Stimulated activated CD8-positive, alpha-beta memory T cell treated with anti-CD3 and anti-CD28 coated beads, Interleukin-15, amount 100 ng/mL, for 1 hour (primary cell): ENCODE results near the gene C3orf20.

Experiments used
- DNase-seq: peaks from one replicate; pipeline ENCODE4 v3.0.0-alpha.2; 2020; ENCODE audit warnings: low read depth

The C3orf20 gene

DNA sequence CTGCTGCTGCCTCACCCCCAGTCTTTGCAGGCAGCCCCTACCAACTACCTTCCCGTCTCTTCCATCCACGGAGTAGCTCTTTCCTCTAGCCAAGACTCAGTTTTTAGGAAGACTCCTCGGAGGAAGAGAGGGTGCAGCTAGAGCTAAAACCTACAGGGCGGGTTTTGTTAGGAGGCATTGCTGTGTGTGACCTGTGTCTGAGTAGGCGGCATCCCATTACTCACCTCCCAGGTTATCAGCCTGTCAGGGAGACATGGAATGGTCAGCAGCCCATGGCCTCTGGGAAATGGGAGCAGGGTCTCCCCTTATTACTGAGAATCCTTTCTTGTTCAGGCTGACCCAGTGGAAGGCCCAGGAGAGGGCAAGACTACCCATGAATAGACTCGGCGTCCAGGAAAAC is 100.1 kb downstream of the C3orf20 start:
- DNase-seq, result no peak

- no peak for DNase-seq
These were observed 100.6 kb downstream of the C3orf20 start for GRCh38 chr3:14775563-14775962.

DNA sequence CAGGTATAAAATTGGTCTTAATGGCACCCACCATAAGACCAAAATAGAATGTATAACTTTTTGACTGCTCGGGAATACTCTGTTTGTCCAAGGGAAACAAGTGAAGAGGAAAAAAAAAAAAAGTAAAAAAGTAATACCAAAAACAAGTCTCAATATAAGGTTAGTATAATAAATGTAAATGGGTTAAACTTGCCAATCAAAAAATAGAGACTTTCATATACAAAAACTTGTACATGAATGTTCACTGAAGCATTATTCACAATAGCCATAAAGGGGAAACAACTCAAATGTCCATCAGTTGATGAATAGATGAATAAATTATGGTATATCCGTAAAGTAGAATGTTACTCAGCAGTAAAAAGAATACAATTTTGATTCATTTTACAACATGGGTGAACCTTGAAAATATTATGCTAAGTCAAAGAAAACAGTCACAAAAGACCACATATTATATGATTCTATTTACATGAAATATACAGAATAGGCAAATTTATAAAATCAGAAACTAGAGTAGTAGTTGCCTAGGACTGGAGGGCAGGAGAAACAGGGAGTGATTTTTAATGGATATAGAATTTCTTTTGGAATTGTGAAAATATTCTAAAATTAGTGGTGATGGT is 104.2 kb downstream of the C3orf20 start:
- no peak for DNase-seq

DNA sequence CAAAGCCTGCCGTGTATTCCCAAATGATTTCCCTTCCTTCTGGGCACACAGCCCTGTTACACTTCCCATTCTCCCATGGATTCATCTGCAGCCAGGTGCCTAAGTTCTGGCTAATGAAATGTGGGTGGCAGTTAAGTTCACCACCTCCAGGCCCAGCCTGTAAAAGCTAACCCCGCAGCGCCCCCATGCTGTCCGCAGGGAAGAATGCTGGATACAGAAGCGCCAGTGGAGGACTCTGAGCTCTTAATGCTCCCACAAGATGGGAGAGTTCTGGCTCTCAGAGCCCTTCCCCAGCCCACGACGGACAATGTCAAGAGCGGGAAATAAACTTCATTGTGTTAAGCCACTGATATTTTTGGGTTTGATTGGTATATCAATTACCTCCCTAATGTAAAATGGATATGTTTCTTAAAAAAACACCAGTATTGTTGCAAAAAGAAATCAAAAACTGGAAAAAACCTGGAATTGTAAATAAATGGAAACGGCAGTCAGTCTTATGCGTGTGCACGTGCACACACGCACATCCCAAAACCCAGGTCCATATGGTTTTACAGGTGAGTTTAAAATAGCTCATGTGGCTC is 106.1 kb downstream of the C3orf20 start:
- no peak for DNase-seq

DNA sequence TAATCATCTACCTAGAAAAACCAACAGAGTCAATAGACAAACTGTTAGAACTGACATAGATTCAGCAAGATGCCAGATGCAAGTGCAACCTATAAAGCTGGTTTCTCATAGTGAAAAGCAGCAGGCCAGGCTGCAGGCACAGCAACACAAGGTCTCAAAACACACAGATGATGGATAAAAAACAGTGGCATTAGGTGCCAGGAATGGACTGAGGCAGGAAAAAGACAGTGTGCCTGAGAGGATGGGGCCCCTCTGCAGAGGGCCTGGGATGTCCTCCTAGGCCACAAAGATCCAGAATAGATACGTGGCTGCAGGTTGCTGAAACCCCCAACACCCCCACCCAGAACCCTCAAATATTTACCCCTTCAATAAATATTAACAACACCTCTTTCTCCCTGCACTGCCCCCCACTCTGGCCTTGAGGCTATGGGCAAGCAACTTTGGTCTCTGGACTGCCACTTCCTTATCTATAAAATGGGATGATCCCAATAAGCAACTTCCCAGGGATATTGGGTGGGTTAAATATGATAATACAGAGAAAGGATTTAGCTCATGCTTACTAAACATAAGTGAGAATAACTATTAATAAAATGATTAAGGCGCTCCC is 108.6 kb downstream of the C3orf20 start:
- DNase-seq, result no peak

- DNase-seq, result no peak
These were observed 109.2 kb downstream of the C3orf20 start for GRCh38 chr3:14784087-14784681.

DNA sequence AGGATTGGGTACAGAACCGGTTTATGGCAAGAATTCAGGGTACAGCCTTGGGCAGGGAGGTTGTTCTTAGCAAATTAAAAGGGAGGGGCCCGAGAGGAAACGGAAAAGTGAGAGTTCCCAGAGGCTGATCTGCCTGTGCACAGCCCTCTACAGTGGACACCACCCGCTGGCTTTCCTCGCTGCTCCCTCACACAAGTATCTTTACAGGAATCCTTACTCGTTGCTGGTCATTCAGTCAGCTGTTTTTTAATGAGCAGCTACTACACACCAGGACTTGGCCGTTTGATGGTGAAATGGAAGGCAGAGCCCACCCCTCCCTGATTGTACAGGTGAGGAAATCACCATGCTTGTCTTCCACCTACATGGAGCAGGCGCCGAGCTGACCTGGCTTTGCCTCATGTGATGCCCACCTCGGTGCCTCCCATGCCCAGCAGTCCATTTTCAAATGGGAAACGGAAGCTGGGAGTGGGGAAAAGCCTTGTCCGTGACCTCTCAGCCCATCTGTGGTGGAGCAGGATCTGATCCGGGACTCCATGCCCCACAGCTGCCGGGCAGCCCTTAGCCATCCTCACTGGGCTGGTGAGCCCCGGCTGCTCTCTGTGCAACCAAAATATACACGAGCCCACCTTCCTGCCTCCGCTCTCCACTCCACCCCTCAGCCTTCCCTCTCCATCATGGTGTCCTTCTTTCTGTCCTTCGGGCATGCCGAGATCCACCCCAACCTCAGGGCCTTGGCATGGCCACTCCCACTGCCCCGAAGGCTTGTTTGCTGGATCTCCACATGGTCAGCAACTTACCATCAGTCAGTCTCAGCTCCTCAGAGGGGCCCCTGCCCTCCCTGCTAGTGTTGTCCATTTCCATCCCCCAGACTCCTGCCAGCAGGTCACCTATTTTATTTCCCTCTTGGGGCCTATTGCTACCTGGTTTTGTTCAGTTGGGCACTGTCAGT is 110.5 kb downstream of the C3orf20 start:
- DNase-seq, result no peak

DNA sequence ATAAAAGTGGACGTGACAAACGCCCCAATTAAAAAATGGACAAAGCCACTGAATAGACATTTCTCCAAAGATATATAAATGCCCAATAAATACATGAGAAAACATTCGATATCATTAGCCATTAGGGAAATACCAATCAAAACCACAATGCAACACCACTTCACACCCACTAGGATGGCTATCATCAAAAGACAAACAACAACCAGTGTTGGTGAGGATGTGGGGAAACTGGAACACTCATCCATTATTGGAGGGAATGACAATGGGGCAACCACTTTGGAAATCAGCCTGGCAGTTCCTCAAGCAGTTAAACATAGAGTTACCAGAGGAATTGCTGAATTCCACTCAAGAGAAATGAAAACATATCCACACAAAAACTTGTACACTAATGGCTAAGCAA is 111.4 kb downstream of the C3orf20 start:
- DNase-seq, result no peak

DNA sequence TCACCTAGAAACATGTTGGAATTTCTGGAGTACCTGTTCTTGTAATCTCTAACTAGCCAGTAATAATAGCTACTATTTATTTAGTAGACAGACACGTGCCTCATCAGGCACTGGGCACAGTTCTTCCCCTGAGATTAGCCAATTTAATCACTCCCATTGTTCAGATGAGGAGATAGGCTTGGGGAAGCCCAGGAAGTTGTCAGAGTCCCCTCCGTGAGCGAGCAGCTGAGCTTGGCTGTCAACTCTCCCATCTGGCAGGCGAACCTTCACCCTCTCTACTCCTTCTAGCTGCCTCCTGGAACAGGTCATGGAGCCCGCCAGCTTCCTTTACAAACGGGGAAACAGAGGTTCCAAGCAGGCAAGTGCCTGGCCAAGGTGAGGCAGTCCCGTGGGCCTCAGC is 112.7 kb downstream of the C3orf20 start:
- DNase-seq, result no peak

GRCh38 chr3:14788644-14789043 is 113.7 kb downstream of the C3orf20 start:
- no peak for DNase-seq

DNA sequence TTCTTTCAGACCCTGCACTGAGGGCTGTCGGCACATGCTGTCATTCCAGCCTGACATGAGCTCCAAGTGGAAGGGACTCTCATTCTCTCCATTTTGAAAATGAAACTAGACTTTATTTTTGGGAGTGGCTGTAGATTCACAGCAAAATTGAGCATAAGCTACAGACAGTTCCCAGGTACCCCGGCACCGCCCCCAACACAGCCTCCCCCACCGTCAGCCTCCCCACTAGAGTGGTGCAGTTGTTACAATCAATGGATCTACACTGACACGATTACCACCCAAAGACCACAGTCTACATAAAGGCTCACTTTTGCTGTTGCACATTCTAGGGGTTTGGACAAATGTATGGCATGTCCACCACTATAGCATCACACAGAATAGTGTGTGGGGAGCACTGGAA is 114.3 kb downstream of the C3orf20 start:
- DNase-seq, result no peak

GRCh38 chr3:14789640-14790285 is 114.8 kb downstream of the C3orf20 start:
- DNase-seq, result no peak

- DNase-seq, result peak; percentile 20
These were observed 116.5 kb downstream of the C3orf20 start for GRCh38 chr3:14791343-14791945.

- no peak for DNase-seq
These were observed 117.8 kb downstream of the C3orf20 start for GRCh38 chr3:14792691-14793121.

DNA sequence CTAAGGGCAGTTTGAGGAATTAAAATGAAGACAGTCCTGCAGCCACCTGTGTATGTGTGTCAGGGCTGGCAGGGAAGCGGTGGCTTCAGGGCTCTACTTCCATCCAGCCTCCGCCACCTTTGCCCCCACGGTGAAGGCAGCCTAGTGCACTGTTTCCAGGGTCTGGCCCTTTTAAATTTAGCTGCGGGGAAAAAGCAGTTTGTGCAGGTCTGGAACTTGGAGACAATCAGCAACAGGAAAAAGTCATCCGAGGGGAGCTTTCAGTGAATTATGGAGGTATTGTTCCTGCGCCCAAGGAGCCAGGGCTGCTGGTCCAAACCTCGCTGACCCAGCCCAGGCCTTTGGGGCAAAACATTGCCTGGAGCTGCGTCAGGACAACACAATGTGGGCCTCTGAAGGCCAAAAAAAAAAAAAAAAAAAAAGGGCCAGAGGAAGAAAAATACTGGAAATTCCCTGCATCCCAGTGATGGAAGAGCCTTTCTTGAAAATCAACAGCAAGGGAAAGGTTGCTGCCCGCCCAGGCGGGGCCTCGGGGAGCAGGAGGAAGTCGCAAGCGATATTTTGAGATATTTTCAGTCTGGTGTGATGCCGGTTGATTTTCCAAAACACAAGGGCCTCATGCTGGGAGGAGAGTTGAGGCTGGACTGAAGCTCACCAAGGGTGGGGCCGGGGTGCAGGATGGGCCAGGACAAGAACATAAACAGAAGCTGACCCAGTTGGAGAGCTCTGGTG is 118.4 kb downstream of the C3orf20 start:
- no peak for DNase-seq

DNA sequence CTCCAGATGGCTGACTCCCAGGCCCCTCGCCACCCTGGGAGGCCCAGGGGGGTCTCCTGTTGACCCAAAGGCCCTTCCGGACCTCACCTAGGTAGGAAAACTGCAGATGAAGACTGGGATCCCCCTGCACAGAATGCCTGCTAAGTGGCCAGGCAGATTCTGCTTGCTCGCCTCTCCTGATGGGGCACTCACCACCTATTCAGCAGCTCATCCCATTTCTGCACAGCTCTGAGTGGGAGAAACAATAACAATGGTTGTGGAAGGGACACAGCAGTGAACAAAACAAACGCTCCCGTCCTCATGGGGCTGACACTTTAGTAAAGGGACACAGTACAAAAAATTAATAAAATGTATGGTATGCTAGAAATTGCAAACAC is 118.9 kb downstream of the C3orf20 start:
- DNase-seq, result no peak

DNA sequence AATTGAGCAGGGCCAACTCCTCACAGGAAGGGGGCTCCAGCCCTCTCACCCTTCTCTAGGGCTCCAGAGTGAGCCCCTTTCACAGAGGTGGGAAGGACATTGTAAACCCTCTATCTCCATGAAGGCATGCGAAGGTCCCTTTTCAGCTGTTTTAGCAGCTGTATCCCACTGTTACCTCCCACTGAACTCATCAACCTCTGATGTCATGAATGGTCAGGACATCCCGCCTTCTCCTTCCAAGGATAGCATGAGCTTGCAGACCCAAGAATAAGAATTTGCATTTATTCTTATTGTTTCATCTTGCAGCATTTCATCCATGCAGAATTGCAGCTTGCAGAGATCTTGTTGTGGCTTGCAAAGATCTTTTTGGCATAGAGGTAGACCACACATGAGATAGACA is 119.5 kb downstream of the C3orf20 start:
- no peak for DNase-seq

DNA sequence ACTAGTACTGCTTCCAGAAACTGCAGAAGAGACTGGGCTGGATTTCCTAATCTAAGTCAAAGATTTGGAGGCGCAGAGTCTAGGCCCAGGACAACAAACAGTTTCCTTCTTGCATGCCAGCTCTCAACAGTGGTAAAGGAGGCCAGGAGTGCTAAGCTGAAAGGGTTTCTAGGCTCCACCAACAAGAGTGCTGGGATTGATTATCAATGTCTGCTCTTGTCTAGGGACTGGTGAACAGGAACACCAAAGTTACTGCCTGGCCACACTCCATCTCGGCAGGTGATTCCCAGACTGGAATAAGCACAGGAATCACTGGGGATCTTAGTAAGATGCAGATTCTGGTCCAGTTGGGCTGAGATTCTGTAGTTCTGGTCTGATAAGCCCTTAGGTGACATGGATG is 121.1 kb downstream of the C3orf20 start:
- DNase-seq, result no peak

- no peak for DNase-seq
These were observed 121.6 kb downstream of the C3orf20 start for GRCh38 chr3:14796403-14797077.

DNA sequence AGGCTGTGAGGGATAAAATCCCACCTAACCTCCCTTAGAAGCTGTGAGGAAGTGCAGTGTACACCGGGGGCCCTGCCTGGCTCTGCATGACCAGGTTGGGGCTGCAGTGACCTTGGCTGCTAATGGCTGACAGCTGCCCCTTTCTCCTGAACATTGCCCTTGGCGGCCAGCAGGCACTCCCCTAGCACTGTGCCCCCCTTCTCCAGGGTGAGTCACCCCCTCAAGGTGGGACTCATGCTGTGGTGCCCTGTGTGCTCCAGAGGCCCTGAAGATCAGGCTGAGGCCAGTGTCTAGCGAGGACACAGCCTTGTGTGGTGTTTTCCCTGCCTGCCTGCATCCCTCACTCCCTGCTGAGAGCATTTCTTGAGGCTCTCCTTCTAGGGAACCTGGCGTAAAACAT is 122.8 kb downstream of the C3orf20 start:
- no peak for DNase-seq
